GM10248 (cell line): ENCODE measurements around the gene STOM.

Experiments used
- CTCF ChIA-PET: fragments of 300-600 bp; sonication (Branson Sonifier 250); formaldehyde crosslinking; extraction: SDS; loops from one replicate; lab custom pipeline; 2021; ENCODE audit warnings: antibody characterized with exemption; lab: Yijun Ruan, JAX
- POLR2A ChIA-PET: fragments of 350-650 bp; sonication (Branson Sonifier 250); formaldehyde crosslinking; extraction: SDS; loops from one replicate; lab custom pipeline; 2020; ENCODE audit warnings: antibody characterized with exemption; lab: Yijun Ruan, JAX
- DNase-seq: peaks from one replicate; pipeline ENCODE4 v3.0.0; 2012; ENCODE audit errors: extremely low spot score
- CTCF ChIP-seq: IDR thresholded peaks from 2 replicates; pipeline ENCODE4 v1.5.1; 2012; ENCODE audit warnings: mild to moderate bottlenecking, low read depth; ENCODE audit errors: extremely low read depth, missing control alignments, control extremely low read depth

The STOM gene

GRCh38 chr9:121345070-121345469 is 25.0 kb downstream of the STOM start:
- ChIA-PET POLR2A (no interaction called here), CTCF (interaction anchor here (1.4 to 7.7 kb wide), 5 partner anchors 10 to 42 kb away, joined by 3 to 63 read pairs (median 4); no protein-coding TSS in a partner anchor)
- DNase-seq: no peak
- no peak for TF ChIP-seq CTCF

- DNase-seq: no peak
- no peak for TF ChIP-seq CTCF
- ChIA-PET CTCF (interaction anchor here (0.9 to 7.7 kb wide), 8 partner anchors 9 to 65 kb away, joined by 3 to 63 read pairs (median 4); no protein-coding TSS in a partner anchor), POLR2A (no interaction called here)
These were observed 25.9 kb downstream of the STOM start for GRCh38 chr9:121344184-121344583.

- TF ChIP-seq CTCF: no peak
- ChIA-PET CTCF (interaction anchor here (1.6 to 7.7 kb wide), 3 partner anchors 13 to 37 kb away, joined by 4 to 63 read pairs (median 8); no protein-coding TSS in a partner anchor), POLR2A (interaction anchor here (0.5 kb wide), 1 partner anchor 28 kb away, joined by 6 read pairs; no protein-coding TSS in a partner anchor)
- DNase-seq: peak; percentile 65
These were observed 29.2 kb downstream of the STOM start for GRCh38 chr9:121340676-121341392.

- DNase-seq: no peak
- CTCF ChIA-PET: interaction anchor here (0.9 to 7.7 kb wide), 11 partner anchors 12 to 126 kb away, joined by 3 to 63 read pairs (median 5); no protein-coding TSS in a partner anchor
These were observed 30.6 kb downstream of the STOM start for GRCh38 chr9:121339437-121339836.

GRCh38 chr9:121336665-121337064 is 33.4 kb downstream of the STOM start:
- POLR2A ChIA-PET: no interaction called here

More at GRCh38 chr9:121339437-121339836, 30.6 kb downstream of the STOM start:
- no peak for TF ChIP-seq CTCF
- POLR2A ChIA-PET: no interaction called here

More at GRCh38 chr9:121336665-121337064, 33.4 kb downstream of the STOM start:
- no peak for TF ChIP-seq CTCF
- DNase-seq: no peak
- CTCF ChIA-PET: interaction anchor here (0.8 to 1.6 kb wide), 2 partner anchors 17 to 21 kb away, joined by 3 to 10 read pairs; no protein-coding TSS in a partner anchor
